Jurkat, Clone E6-1 (cell line): ENCODE results near the gene ABHD12B.
A peak's percentile ranks its signal among the peaks of the same experiment; 100 is the strongest.
"Not testable (repeated sequence)": the region's sequence is repeated elsewhere in the genome, so short reads cannot be mapped to it uniquely, and the experiment has no call there.

ENCODE experiments used
- DNase-seq: peaks from one replicate; pipeline ENCODE4 v3.0.0-alpha.2; 2011; ENCODE audit warnings: low read depth, low spot score
- H3K4me3 ChIP-seq: 2 replicates; pipeline ENCODE4 v1.5.1; 2011; ENCODE audit warnings: mild to moderate bottlenecking, low read length, control low read depth, moderate library complexity

Gene ABHD12B

DNA sequence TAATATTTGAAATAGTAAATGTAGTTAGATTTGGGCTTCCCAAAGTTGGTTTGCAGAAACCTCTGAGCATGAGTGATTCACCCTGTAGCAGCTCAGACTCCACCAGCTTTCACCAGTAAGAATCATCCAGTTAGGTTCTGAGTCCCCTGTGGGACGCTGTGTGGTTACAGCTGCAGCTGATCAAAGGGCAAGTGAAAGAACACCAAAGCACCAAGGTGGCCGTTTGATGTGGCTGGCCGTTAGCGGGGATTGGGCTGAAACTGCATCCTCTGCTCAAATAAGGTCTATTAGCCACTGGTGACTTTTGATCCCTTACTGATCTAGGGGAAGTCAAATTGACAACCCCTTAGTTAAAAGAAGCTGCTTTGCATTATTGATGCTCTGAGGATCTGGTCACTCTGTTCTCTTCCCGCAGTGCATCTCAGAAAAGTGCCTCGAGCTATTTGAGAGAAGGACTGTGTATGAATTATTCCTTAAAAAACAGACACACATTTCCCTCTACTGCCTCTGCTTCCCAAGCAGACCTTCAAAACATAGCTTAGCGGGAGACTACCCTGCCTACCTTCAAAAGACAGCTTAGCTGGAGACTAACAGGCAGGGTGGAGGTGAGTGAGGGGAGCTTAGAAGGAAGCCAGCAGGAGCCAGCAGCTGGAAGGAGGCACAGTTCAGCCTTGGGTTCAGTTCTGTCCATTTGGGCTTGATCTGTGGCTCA, 3.7 kb downstream of the ABHD12B start:
- peak overlapping the region; percentile 13 for H3K4me3 ChIP-seq
- peak; percentile 98 for DNase-seq

DNA sequence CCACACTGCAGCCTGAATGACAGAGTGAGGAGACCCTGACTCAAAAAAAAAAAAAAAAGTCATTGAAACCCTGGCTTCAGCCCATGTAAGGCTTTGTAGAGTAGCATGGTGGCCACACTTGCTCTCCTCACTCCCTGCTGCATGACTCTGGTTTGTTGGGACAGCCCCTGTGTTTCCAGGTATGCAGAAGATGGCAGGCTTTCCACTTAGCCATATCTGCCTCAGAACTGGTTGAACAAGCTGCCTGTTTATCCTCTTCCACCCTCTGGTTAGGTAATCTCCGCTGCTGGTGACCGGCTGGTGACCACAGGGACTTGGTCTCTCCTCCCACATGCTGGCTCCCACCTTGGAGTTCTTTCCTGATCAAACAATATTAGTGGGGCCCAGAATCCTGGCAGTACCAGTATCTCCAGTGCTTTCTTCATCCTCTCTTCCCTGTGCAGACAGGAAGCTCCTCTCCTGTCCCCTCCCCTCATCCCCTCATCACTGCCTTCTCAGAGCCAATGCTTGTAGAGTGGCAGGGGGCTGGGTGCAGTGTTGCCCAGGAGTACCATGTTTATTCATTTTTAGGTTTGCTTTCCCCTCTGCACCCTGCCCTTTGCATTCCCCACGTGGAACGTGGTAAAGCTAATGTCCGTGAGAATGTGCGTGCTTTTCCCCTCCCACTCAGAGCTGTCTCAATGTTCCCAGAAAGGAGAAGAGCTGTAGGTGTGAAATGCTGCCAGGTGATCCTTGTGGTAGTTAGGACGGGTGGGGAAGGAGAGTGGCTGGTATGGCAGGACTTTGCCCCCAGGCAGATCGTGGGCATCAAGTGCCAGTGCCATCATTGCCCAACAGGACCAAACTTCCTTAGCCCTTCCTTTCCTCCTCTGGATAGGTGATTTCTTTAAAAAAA, 11.3 kb downstream of the ABHD12B start:
- no peak overlapping the region for H3K4me3 ChIP-seq
- DNase-seq: no peak

DNA sequence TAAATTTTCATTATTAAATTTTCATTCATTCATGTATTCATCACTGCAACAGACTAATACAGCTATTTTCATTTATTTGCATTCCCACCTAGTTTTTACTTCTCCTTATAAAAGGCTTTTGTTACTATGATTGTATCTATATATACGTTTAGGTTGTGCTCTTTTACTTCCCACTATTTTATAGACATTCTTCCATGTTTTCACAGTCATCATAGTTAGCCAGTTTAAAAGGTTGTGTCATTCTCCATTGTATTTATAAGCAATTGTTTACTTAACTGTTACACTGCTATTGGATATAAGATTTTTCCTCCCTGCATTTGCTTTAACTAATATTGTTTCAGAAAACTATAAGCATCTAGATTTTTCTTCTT, 12.0 kb downstream of the ABHD12B start:
- no peak overlapping the region for H3K4me3 ChIP-seq
- no peak for DNase-seq

DNA sequence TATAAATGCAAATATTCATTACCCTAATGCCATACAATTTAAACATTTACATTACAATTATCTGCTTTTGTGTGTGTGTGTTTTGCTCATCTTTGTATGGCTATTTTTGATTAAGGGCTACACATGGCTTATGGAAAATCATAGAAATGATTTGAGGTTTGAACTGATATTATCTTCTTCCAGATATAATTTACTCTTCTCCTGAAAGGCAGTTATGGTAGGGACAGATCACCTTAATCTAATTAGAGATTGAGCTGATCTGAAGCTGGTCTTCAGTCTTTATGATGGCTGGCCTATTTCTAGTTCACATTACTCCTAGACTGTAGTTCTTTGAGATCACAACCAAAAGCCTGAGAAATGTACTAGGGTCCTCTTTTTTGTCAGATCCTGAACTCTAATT, 15.6 kb downstream of the ABHD12B start:
- no peak for DNase-seq
- H3K4me3 ChIP-seq: no peak overlapping the region

DNA sequence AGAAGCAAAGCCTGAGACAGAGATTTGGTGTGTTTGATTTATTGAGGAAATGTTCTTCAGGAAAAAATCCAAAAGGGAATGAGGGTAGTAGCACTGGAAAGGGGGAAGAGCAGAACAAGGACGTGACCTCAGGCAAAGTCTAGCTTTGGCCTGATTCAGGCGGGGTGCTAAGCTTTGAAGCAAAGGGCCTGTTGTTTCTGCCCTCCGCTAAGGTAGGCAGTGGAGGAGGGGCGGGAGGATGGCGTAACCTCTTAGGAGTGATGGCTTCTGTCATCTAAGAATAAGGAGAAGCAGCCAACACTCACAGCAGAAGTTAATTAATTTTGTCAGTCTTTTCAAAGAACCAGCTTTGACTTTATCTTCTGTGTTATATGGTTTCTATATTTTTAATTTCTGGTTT, 20.4 kb downstream of the ABHD12B start:
- H3K4me3 ChIP-seq: no peak overlapping the region
- no peak for DNase-seq

DNA sequence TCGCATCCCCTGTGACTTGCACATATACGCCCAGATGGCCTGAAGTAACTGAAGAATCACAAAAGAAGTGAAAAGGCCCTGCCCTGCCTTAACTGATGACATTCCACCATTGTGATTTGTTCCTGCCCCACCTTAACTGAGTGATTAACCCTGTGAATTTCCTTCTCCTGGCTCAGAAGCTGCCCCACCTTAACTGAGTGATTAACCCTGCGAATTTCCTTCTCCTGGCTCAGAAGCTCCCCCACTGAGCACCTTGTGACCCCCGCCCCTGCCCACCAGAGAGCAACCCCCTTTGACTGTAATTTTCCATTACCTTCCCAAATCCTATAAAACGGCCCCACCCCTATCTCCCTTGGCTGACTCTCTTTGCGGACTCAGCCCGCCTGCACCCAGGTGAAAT, 24.6 kb downstream of the ABHD12B start:
- DNase-seq, H3K4me3 ChIP-seq: not testable (repeated sequence)

DNA sequence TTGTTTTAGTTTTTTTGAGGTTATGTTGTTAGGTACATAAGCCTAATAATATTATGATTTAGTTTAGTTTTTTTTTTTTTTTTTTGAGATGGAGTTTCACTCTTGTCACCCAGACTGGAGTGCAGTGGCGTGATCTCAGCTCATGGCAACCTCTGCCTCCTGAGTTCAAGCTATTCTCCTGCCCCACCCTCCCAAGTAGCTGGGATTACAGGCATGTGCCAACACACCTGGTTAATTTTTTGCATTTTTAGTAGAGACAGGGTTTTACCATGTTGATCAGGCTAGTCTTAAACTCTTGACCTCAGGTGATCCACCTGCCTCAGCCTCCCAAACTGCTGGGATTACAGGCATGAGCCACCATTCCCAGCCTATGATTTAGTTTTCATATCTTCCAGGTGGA, 25.2 kb downstream of the ABHD12B start:
- not testable (repeated sequence) for H3K4me3 ChIP-seq, DNase-seq

DNA sequence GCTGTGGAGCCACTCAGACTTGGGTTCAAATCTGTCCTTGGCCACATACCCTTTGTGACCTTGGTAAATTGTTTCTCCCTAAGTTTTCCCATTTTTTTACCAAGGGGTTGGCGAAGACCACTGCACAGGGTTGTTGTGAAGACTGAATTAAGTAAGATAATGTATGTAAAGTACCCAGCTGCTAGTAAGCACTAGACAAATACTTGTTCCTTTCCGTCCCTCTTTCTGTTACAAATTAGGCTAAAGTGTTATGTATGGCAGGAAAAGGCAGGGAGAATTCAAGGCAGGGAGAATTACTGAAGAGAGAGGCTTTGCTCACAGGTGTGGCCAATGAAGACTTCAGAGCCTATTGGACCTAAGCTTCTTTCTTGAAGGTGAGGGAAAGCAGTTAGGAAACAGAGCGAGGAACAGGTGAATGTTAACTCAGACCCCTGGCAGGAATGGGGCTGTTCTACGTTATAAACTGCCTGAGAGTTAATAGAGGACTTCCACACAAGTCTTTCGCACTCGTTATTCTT, 25.9 kb downstream of the ABHD12B start:
- no peak overlapping the region for H3K4me3 ChIP-seq
- DNase-seq: no peak

DNA sequence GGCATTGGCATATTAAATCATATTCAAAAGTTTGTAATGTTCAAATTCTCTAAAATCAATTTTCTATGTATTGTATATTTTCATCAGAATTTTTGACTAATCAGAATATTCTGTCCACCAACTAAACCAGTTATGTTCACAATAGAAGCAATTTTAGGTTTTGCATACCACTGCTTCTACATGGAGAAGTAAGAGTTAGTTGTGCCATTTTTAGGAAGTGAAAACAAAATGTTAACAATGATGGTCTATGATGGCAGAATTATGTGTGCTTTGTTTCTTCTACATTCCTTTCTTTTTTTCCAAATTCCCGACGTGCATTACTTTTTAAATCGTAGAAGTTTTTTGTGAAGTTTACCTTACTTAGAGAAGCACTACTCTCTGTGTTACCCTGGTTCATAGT, 29.5 kb downstream of the ABHD12B start:
- DNase-seq: no peak
- H3K4me3 ChIP-seq: no peak overlapping the region

DNA sequence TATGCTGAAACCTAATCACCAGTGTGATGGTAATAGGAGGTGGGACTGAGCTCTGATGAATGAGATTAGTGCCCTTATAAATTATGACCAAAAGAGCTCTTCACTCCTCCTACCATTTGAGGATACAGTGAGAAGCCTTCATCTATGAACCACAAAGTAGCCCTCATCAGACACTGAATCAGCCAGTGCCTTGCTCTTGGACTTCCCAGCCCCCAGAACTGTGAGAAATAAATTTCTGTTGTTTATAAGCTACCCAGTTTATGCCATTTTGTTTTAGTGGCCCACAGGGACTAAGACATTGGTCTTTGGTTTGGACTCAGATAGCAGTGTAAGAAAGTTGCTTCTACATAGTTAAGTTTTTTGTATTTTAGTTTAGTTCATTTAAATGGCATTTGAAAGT, 32.9 kb downstream of the ABHD12B start:
- no peak overlapping the region for H3K4me3 ChIP-seq
- no peak for DNase-seq

DNA sequence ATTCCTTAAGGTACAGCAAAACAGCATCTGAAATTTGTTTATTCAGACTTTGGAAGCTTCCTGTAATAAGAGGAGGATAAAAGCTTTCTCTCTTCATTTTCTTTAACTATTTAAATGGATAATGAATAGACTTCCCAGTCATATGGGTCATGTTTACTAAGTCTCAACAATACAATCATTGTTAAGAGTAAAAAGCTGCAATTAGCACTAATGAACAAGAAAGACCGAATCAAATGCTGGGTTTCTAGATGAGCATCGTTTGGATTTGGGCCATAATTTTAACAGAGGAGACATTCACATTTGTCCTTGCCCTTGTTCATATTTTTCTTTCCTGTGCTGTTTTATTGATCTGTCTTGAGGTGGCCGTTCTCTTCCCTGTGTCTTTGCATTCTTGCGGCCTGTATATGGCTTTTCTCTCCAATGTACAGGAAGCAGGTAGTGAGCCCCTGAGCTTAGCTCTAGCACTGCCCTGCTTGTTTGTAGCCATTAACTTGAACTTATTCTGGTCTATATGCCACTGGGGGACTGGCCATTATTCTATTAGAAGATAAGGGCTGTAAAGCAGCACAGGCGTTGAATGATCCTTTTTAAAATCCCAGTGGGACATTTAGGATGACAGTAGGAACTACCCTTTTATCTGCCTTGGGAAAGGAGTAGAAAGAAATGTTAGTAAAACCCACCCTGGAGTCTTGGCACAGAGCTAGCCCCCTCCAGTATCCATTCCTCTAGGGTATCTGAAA, 34.6 kb downstream of the ABHD12B start:
- H3K4me3 ChIP-seq: no peak overlapping the region
- DNase-seq: no peak

DNA sequence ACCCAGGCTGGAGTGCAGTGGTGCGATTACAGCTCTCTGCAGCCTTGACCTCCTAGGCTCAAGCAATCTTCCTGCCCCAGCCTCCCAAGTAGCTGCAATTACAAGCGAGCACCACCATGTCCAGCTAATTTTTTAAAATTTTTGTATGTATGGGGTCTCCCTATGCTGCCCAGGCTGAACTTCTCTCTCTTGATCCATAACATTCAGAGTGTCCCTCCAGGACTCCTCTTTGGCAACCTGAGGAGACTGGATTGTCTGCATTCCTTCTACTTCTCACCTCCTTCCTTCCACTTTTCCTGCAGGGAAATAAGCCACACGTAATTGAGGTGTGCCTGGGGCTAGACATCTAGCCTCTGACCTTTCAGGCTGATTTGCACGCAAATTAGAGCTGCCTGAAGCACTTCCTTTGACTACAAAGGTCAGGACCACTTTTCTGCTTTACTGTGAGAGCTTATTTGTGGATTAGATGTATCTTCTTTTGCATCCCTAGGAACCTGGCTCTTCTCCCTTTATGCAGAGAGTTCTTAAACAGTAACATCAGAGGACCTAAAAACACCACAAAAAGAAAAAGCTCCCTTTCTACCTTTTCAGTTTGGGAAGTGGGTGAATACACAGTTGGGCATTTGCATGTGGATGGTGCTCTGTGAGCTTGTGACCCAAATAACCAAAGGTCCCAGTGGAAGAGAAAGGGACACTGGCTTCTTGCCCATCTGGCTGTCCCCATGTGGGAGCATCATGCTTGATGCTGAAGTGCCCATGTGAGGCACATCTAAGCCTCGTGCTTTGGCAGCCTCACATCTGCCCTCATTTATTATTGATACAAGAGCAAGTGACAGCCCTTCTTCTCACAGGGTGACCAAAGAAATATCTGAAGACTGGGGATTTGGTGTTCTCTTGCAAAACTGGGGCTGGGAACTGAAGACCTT, 38.9 kb downstream of the ABHD12B start:
- H3K4me3 ChIP-seq: no peak overlapping the region
- DNase-seq: no peak

DNA sequence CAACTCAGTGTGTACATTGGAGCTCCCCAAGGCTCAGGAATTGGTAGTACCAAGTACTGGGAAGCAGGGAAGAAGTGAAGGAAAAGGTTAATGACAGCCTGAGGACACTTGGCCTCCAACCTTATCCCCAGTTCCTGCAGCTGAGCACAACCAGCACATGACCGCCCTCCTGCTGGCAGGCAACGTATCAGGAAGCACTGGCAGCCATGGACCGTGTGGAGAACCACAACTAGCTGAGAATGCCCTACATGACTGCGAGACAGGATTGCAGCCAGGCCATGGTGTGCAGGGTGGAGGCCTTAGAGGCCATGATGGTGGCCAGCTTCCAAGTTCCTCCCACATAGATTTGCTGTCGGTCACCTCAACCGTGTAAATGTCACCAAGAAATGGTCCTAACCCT, 45.6 kb downstream of the ABHD12B start:
- no peak overlapping the region for H3K4me3 ChIP-seq
- DNase-seq: no peak

DNA sequence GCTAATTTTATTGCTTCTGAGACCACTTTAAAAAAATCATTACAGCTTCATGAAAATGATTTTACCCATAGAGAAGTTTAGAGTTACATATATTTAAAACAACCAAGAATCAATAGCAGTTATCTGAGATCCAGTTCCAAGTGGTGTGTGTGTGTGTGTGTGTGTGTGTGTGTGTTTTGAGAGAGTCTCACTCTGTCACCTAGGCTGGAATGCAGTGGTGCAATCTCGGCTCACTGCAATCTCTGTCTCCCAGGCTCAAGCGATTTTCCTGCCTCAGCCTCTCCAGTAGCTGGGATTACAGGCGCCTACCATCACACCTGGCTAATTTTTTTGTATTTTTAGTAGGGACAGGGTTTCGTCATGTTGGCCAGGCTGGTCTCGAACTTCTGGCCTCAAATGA, 47.7 kb downstream of the ABHD12B start:
- not testable (repeated sequence) for DNase-seq, H3K4me3 ChIP-seq

DNA sequence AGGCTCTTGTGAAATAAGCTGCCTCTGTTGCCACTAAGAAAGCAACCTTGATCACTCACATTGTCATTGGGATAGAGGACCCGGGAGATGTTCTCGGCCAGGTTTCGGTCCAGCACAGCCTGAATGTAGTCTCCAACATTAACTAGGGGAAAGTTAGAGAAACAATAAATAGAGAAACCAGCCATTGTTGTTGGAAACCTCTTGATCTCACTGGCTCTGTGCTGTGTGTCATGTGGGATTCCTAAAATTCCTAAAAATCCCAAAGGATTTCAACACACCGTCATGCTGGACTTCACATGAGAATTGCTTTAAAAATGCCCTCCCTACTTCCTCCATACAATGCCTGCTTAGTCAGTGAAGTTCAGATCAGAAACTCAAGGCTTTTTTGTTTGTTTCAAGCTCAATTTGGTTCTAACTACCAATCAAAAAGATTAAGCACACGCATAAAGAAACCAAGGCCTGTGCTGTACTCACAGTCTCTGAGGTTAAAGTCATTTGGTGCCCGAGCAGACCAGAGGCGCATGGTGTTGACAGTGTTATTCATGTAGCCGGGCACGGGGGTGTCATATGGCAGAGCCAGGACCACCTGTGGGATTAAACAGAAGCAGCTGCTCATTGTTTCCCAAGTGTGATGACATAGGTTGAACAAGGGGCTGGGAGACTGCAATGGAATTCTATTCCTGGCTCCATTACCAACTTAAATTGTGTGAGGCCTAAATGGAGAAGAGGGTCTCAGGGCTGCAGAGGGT, 48.8 kb downstream of the ABHD12B start:
- H3K4me3 ChIP-seq: no peak overlapping the region
- DNase-seq: no peak

DNA sequence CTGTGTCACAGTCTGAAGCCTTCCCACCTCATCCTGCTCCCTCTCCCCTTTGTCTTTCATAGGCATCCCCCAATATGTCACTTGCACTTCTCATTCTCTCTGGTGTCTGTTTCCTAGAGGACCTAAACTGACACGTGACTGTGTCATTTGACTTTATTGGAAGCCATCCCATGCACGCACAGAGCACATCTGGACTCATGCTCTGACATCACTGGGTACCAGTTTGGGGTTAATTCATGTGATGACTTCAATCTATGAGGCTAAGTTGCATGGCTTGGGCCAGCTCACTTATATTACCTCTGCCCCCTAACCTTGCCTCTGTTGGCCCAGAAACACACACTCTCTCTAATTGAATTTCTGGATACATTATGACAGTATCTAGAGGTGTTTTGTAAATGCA, 51.0 kb downstream of the ABHD12B start:
- no peak for DNase-seq
- no peak overlapping the region for H3K4me3 ChIP-seq

DNA sequence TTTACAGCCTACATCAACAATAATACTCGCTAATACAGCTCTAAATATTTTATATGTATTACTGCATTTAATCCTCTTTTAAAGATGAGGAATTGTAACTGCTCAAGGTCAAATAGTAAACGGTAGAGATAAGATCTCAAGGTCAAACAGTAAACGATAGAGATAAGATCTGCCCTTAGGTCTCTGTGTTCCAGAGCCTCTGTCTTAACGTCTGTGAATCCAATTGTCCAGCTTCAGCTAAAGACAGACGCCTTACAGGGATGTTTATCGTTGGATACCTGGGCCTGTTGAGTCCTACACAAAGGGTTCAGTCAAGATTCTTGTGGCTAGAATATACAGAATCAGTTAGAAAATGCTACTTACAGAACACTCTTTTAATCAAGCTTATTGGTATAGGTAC, 52.4 kb downstream of the ABHD12B start:
- DNase-seq: no peak

DNA sequence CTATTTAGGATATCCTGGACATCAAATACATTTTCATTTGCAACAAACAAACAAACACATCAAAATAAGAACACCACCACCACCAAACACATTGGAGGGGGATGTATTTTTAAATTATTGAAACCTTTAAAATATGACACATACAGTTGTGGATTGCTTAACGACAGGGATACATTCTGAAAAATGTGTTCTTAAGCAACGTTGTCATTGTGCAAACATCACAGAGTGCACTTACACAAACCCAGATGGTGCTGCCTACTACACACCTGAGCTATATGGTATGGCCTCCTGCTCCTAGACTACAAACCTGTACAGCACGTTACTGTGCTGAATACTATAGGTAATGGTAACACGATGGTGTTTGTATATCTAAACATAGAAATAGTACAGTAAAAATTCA, 53.0 kb downstream of the ABHD12B start:
- DNase-seq: no peak
- no peak overlapping the region for H3K4me3 ChIP-seq

More for the DNA sequence above, 52.4 kb downstream of the ABHD12B start:
- H3K4me3 ChIP-seq: no peak overlapping the region
